Right hindlimb (tissue), 1 donor: ENCODE data around the gene MAP3K2.
A peak's percentile ranks its signal among the peaks of the same experiment; 100 is the strongest.
"Not testable (repeated sequence)": the region's sequence is repeated elsewhere in the genome, so short reads cannot be mapped to it uniquely, and the experiment has no call there.

Experiments used
- DNase-seq: peaks from one replicate; pipeline ENCODE4 v3.0.0-alpha.2; 2018

The MAP3K2 gene

DNA sequence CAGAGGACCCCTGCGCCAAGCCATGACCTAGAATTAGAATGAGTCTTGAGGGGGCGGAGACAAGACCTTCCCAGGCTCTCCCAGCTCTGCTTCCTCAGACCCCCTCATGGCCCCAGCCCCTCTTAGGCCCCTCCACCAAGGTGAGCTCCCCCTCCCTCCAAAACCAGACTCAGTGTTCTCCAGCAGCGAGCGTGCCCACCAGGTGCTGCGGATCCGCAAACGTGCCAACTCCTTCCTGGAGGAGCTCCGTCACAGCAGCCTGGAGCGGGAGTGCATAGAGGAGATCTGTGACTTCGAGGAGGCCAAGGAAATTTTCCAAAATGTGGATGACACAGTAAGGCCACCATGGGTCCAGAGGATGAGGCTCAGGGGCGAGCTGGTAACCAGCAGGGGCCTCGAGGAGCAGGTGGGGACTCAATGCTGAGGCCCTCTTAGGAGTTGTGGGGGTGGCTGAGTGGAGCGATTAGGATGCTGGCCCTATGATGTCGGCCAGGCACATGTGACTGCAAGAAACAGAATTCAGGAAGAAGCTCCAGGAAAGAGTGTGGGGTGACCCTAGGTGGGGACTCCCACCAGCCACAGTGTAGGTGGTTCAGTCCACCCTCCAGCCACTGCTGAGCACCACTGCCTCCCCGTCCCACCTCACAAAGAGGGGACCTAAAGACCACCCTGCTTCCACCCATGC, 33.5 kb upstream of the MAP3K2 start:
- no peak for DNase-seq

DNA sequence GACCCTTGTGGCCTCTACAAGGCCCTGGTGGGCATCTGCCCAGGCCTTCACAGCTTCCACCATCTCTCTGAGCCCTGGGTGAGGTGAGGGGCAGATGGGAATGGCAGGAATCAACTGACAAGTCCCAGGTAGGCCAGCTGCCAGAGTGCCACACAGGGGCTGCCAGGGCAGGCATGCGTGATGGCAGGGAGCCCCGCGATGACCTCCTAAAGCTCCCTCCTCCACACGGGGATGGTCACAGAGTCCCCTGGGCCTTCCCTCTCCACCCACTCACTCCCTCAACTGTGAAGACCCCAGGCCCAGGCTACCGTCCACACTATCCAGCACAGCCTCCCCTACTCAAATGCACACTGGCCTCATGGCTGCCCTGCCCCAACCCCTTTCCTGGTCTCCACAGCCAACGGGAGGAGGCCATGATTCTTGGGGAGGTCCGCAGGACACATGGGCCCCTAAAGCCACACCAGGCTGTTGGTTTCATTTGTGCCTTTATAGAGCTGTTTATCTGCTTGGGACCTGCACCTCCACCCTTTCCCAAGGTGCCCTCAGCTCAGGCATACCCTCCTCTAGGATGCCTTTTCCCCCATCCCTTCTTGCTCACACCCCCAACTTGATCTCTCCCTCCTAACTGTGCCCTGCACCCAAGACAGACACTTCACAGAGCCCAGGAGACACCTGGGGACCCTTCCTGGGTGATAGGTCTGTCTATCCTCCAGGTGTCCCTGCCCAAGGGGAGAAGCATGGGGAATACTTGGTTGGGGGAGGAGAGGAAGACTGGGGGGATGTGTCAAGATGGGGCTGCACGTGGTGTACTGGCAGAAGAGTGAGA, 32.5 kb upstream of the MAP3K2 start:
- DNase-seq: no peak

DNA sequence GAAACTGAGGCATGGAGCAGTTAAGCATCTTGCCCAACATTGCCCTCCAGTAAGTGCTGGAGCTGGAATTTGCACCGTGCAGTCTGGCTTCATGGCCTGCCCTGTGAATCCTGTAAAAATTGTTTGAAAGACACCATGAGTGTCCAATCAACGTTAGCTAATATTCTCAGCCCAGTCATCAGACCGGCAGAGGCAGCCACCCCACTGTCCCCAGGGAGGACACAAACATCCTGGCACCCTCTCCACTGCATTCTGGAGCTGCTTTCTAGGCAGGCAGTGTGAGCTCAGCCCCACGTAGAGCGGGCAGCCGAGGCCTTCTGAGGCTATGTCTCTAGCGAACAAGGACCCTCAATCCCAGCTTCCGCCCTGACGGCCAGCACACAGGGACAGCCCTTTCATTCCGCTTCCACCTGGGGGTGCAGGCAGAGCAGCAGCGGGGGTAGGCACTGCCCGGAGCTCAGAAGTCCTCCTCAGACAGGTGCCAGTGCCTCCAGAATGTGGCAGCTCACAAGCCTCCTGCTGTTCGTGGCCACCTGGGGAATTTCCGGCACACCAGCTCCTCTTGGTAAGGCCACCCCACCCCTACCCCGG, 31.8 kb upstream of the MAP3K2 start:
- DNase-seq: no peak

DNA sequence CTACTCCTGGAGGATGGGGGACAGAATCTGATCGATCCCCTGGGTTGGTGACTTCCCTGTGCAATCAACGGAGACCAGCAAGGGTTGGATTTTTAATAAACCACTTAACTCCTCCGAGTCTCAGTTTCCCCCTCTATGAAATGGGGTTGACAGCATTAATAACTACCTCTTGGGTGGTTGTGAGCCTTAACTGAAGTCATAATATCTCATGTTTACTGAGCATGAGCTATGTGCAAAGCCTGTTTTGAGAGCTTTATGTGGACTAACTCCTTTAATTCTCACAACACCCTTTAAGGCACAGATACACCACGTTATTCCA, 31.3 kb upstream of the MAP3K2 start:
- DNase-seq: no peak

DNA sequence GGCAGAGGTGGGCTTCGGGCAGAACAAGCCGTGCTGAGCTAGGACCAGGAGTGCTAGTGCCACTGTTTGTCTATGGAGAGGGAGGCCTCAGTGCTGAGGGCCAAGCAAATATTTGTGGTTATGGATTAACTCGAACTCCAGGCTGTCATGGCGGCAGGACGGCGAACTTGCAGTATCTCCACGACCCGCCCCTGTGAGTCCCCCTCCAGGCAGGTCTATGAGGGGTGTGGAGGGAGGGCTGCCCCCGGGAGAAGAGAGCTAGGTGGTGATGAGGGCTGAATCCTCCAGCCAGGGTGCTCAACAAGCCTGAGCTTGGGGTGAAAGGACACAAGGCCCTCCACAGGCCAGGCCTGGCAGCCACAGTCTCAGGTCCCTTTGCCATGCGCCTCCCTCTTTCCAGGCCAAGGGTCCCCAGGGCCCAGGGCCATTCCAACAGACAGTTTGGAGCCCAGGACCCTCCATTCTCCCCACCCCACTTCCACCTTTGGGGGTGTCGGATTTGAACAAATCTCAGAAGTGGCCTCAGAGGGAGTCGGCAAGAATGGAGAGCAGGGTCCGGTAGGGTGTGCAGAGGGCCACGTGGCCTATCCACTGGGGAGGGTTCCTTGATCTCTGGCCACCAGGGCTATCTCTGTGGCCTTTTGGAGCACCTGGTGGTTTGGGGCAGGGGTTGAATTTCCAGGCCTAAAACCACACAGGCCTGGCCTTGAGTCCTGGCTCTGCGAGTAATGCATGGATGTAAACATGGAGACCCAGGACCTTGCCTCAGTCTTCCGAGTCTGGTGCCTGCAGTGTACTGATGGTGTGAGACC, 30.7 kb upstream of the MAP3K2 start, which contains the start of gene PROC:
Gene PROC (plus strand): TSS at position 128 of the 812 bp plus-strand sequence. CDS start 1,516 bp downstream, outside the sequence.
- DNase-seq: no peak

DNA sequence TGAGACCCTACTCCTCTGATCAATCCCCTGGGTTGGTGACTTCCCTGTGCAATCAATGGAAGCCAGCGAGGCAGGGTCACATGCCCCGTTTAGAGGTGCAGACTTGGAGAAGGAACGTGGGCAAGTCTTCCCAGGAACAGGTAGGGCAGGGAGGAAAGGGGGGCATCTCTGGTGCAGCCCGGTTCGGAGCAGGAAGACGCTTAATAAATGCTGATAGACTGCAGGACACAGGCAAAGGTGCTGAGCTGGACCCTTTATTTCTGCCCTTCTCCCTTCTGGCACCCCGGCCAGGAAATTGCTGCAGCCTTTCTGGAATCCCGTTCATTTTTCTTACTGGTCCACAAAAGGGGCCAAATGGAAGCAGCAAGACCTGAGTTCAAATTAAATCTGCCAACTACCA, 29.6 kb upstream of the MAP3K2 start:
- no peak for DNase-seq

DNA sequence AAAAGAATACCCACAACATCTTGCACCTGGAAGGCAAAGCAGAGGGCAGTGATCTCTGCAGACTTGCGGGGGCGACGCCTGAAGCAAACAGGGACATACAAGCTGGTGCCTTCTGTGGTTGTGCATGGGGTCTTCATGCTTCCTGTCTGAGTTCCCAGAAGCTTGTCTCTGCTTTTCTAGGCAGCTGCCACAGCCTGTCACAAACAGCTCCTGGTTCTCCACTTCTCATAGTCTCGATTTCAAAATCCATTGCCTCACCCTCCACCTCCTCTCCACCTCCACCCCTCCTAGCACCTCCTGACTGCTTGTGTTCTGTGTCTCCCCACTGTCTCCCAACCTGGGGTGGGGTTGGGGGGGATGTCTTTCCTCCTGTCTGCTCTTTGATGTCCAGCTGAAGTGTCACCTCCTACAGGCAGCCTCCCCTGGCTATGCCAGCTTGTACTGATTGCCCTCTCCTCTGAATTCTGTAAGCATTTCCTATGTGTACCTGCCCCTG, 28.8 kb upstream of the MAP3K2 start:
- DNase-seq: no peak

DNA sequence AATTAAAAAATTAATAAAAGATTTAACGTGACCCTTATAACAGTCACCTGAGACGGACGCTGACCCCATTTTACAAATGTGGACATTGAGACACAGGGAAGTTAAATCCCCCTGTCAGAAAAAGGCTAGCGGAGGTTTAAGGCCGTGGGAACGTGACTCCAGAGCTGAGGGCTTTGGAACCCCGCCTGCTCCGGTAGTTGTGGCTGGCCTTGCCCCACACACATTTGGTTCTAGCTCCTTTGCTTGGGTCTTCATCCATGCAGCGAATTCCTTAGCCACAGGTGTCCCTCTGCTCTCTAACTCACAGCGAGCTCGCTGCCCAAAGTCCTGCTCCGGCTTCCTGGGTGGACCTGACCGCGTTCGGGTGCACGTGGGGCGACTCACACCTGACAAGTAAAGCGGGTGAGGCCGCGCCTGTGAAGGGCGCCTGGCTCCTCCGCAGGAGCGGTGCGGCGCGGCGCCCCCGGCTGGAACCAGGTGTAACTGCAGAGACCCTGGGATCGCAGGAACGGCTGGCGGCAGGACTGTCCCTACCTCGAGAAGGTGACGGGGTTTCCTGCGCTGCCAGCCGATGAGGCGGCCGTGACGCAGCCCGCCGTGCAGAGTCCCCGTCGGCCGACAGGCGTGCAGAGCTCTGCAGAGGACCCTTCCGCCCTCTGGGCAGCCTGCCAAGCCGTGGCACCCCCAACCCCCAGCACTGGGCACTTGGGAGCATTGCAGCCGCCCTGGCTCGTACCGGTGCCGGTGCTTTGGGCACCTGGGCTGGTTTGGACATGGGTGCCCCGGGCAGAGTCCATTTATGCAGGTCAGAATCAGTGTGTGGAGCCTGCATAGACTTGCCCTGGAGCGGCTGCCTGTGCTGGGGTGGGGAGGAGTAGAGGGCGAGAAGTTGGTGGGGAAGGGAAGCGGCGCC, 28.1 kb upstream of the MAP3K2 start:
- DNase-seq: peak; percentile 52

DNA sequence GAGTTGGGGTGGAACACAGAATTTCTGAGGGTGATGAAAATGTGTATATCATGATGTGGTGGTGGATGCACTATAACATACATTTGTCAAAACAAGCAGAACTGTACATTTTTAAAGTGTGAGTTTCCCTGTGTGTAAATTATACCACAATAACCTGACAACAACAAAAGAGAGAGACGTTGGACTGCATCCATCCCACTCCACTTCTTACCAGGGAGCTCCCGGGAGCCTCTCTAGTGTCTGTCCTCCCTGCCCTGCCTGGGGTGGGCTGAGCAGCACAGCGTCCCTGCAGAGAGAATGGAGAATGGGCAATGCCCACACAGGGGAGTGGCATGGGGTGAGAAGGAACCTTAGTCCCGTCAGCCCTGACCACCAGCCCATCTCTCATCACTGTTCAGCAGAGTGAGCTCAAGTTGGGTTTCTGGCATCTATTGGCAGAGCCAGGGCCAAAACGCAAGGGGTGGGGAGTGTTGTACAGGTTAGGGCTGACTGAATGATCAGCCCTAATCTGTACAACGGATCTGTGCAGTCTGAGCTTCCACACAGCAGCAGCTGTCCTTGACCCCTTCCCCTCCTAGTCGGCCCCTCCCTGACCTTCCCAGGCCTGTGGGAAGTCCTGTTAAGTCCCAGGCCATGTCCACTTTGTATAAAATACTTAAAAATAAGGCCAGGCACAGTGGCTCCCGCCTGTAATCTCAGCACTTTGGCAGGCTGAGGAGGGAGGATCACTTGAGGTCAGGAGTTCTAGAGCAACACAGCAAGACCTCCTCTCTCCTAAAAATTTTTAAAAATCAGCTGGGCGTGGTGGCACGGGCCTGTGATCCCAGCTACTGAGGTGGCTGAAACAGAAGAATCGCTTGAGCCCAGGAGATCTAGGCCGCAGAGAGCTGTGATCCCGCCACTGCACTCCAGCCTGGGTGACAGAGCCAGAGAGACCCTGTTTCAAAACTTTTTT, 27.1 kb upstream of the MAP3K2 start:
- DNase-seq: no peak

DNA sequence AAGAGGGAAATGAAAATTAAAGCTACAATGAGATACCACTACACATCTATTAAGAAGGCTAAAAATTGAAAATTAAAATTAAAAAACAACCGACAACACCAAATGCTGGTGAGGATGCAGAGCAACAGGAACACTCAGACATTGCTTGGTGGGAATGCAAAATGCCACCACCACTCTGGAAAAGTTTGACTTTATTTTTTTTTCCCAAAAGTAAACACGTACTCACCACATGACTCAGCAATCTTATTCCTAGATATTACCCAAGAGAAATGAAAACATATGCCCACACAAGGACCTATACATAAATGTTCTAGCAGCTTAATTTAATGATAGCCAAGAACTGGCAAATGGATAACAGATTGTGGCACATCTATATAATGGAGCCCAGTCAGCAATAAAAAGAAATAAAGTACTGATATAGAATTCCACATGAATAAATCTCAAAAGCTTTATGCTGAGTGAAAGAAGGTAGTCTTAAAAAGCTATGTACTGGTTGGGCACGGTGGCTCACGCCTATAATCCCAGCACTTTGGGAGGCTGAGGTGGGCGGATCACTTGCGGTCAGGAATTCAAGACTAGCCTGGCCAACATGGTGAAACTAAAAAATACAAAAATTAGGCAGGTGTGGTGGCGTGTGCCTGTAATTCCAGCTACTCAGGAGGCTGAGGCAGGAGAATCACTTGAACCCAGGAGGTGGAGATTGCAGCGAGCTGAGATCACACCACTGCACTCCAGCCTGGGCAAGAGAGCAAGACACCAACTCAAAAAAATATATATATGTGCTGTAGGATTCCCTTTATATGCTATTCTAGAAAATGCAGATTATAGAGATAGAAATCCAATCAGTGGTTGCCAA, 26.2 kb upstream of the MAP3K2 start:
- no peak for DNase-seq

DNA sequence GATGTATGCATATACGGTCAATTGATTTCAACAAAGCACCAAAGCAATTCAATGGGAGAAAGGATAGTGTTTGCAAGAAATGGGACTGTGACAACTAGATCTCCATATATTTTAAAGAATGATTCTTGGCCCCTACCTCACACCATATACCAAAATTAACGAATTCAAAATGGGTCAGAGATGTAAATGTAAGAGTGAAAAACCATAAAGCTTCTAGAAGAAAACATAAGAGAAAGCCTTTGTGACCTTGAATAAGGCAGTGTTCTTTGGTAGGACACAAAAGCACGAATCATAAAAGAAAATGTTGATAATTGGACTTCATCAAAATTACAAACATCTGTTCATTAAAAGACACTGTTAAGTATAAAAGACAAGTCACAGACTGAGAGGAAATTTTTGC, 25.4 kb upstream of the MAP3K2 start:
- no peak for DNase-seq

DNA sequence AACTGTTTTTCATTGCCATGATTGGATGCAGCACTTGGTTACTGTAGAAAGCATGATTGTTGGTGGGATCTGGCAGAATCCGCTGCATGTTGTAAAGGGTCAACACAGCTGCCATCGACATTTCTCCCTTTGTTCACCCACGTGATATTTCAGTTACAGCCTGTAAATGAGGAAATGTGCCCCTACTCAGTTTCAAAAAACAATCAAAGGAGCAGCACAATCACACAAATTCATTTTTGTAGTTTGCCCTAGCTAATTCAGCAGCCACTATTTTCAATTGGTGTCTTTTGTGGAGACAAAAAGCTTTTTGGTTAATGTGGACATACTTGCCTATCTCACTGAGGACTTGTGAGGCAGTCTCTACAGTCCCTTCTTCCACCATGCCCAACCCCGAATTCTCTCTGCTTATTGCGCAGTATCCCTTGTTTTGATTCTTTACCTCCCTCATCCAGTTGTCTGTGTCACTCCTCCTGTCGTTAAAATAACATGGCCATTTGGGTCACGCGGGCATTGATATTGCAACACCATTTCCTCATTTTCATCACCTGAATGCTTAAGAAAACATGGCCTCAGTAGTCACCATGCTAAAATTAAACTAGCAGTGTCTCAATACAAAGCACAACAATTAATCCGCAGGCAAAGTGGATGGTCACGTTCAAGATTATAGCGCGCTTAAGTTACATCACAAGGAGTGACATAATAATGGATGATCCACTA, 24.0 kb upstream of the MAP3K2 start:
- no peak for DNase-seq

DNA sequence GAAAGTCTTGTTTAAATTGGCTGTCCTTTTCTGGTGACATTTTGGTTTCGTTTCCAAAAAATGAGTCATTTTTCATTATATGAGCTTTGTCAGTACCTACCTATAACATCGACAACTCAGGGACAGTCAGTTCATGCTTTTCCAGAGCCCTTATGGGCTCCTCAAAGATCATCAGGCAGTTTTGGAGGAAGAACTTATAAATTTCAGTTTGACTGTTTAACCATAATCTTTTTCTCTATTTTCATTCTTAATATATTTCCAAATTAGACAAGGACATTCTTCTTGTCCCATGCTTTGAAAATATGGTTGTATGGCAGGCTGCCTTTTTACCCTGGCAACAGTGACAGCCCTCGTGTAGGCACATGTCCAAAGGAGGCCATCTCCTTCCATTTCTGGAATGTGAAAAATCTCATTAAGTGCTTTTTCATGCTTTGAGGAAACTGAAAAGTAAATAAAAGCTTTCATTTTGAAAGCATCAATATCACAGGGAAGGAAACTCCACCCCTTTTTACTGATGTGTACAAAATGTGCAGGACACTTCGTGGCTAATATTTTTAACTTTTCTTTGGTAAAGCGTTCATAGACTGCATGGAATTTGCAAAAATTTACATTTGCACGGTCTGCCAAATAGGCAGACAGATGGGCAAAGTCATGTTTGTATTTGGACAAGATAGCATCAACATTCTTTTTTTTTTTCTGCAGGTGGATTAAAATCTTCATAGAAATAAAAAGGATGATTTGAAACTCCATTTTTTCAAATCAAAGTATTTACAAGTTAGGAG, 23.3 kb upstream of the MAP3K2 start:
- peak; percentile 61 for DNase-seq

DNA sequence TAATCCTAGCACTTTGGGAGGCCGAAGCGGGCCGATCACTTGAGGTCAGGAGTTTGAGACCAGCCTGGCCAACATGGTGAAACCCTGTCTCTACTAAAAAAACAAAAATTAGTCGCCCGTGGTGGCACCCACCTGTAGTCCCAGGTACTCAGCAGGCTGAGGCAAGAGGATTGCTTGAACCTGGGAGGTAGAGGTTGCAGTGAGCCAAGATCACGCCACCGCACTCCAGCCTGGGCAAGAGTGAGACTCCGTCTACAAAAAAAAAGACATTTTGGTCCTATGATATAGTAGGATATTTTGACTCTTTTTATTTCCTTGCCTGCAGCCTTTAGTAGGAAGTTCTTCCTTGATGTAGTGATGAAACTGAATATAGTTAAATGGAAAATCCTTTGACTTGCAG, 21.9 kb upstream of the MAP3K2 start:
- not testable (repeated sequence) for DNase-seq

DNA sequence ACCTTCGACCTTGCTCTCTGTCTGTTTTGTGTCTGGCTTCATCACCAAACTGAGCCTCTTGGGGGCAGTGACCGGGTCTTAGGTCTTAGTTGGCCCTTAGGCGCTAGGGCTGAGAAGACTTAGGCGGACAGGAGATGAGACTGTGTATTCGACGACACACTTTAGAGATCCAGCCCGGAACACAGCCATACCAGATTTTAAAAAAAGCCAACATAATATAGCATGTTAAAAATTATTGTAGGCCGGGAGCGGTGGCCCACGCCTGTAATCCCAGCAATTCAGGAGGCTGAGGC, 21.0 kb upstream of the MAP3K2 start:
- no peak for DNase-seq

DNA sequence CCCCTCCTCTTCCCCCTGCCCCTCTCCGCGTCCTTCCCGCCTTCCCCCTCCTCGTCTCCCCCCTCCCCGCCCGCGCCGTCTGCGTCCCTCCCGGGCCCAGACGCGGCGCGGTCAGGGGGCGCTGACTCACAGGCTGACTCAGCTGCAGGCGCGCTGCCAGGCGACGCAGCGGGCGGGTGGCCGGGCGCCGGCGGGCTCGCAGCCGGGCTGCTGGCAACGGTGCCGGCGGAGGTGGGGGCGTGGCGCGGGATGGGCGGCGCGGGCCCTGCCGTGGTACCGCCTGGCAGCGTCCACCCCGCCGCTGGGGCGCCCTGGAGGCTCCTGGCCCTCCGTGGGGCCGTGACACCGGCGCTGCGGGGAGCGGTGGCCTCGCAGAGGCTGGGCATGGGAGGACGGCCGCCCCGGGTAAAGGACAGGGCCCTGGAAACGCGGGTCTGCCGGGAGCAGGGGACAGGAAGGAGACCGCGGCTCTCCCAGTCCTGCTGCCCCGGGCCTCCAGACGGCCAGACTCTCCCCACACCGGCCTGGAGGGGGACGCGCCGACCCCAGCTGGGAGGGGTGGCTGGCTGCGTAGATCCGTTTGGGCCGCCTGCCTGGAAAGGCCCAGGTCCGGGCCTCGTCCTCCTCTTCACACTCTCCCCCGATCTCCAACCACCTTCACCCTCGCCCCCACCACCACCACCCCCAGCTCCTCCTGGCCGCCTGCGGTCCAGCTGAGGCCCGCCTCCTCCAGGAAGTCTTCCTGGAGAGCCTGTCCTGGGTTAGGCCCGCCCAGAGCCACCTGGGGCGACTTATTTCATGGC, 20.4 kb upstream of the MAP3K2 start:
- DNase-seq: peak; percentile 94

DNA sequence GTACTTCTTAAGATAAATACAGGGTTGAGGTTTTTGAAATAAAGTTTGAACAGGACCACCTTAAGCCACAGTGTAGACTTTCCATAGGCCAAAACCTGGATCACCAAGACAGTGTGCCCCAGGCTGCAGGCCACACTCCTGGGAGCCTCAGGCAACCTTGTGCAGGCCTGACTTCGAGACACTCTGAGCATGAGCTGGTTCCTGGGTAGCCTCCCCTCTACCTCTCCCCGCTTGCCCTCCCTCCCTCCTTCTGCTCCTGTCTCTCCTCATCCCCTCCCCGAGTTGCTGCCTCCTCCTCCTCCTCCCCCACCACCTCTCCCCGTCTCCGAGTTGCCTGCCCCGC, 19.9 kb upstream of the MAP3K2 start:
- no peak for DNase-seq

DNA sequence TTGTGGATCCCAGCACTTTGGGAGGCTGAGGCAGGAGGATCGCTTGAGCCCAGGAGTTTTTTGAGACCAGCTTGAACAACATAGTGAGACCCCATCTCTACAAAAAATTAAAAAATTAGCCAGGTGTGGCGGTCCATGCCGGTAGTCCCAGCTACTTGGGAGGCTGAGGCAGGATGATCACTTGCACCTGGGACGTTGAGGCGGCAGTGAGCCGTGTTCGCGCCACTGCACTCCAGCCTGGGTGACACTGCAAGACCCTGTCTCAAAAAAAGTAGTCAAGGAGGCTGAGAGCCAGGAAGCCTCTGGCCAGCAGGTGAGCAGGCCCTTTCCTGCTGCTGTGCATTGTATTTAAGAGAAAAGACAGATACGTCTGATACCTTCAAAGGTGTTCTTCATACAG, 19.3 kb upstream of the MAP3K2 start:
- no peak for DNase-seq
